Keratinocyte (primary cell): ENCODE results near the gene UBE2L5. TPM values are rescaled to one million over a fixed set of nuclear protein-coding genes. Genes with fewer than 3 reads are reported as not detected.

Experiments
- DNase-seq: peaks from one replicate; pipeline ENCODE4 v3.0.0-alpha.2; 2011; ENCODE audit warnings: low read depth, missing footprints, low spot score
- FAIRE-seq: peaks from 2 replicates; lab custom pipeline; 2011; peaks lifted over from hg19 to GRCh38; lab: Jason Lieb, UNC
- H2AFZ ChIP-seq: 2 replicates; pipeline ENCODE4 v1.6.0; 2012; ENCODE audit warnings: low read length, control low read depth, inconsistent platforms; ENCODE audit not compliant: control insufficient read depth
- H3K27ac ChIP-seq: 2 replicates; pipeline ENCODE4 v1.5.1; 2011; ENCODE audit warnings: low read length; ENCODE audit not compliant: control insufficient read depth, insufficient read depth
- H3K27me3 ChIP-seq: 3 replicates; pipeline ENCODE4 v1.6.0; 2011; ENCODE audit warnings: low read length; ENCODE audit not compliant: control insufficient read depth, insufficient read depth; ENCODE audit errors: extremely low read depth
- H3K36me3 ChIP-seq, 2 experiments: 2 replicates in 1 of 2; 3 replicates in 1 of 2; pipeline ENCODE4 v1.5.1; 2011; ENCODE audit warnings: low read length in 2 of 2, mild to moderate bottlenecking in 1 of 2; ENCODE audit not compliant: control insufficient read depth in 2 of 2, insufficient read depth in 2 of 2; ENCODE audit errors: extremely low read depth in 1 of 2
- H3K4me1 ChIP-seq: 3 replicates; pipeline ENCODE4 v1.5.1; 2011; ENCODE audit warnings: low read length; ENCODE audit not compliant: control insufficient read depth, insufficient read depth; ENCODE audit errors: extremely low read depth
- H3K4me2 ChIP-seq: 3 replicates; pipeline ENCODE4 v1.6.0; 2011; ENCODE audit warnings: low read depth, low read length; ENCODE audit not compliant: control insufficient read depth, insufficient read depth; ENCODE audit errors: extremely low read depth
- H3K4me3 ChIP-seq, 3 experiments: fragments of 200-600 bp in 1 of 3; sonication (generic) in 1 of 3; 2 replicates in 2 of 3; 3 replicates in 1 of 3; pipeline ENCODE4 v1.5.1; 2011 to 2016; ENCODE audit warnings: low read length in 3 of 3, mild to moderate bottlenecking in 3 of 3, control low read depth in 2 of 3, inconsistent platforms in 1 of 3, low read depth in 1 of 3, mixed read lengths in 1 of 3, mixed run types in 1 of 3, moderate library complexity in 1 of 3; ENCODE audit not compliant: control insufficient read depth in 2 of 3, insufficient read depth in 2 of 3; ENCODE audit errors: extremely low read depth in 1 of 3
- H3K79me2 ChIP-seq: 2 replicates; pipeline ENCODE4 v1.6.0; 2012; ENCODE audit warnings: low read length; ENCODE audit not compliant: control insufficient read depth, insufficient read depth
- H3K9ac ChIP-seq: 3 replicates; pipeline ENCODE4 v1.6.0; 2011; ENCODE audit warnings: low read length; ENCODE audit not compliant: control insufficient read depth, insufficient read depth; ENCODE audit errors: extremely low read depth
- H3K9me1 ChIP-seq: 3 replicates; pipeline ENCODE4 v1.6.0; 2011; ENCODE audit warnings: low read length; ENCODE audit not compliant: control insufficient read depth, insufficient read depth; ENCODE audit errors: extremely low read depth
- H3K9me3 ChIP-seq: 2 replicates; pipeline ENCODE4 v1.5.1; 2012; ENCODE audit warnings: low read depth, low read length; ENCODE audit not compliant: control insufficient read depth
- H4K20me1 ChIP-seq: 3 replicates; pipeline ENCODE4 v1.6.0; 2011; ENCODE audit warnings: low read length; ENCODE audit not compliant: control insufficient read depth, insufficient read depth; ENCODE audit errors: extremely low read depth
- EZH2 ChIP-seq: IDR thresholded peaks from one replicate; pipeline ENCODE4 v1.6.1; 2012; ENCODE audit warnings: inconsistent platforms, mild to moderate bottlenecking, low read length, moderate library complexity
- dilution Hi-C: fragments of 300-500 bp; cut with MboI; formaldehyde crosslinking; loops from one replicate; pipeline ENCODE4 v1.7.0; 2020; ENCODE audit warnings: low sequenced_read_pairs; ENCODE audit not compliant: extremely low pct_ligation_motif_present
- polyA plus RNA-seq, 5 experiments: library from polyadenylated mRNA; depleted of rRNA in 3 of 5; stranded (reverse) in 3 of 5; stranded (forward) in 1 of 5; unstranded in 1 of 5; fragments of >200 nt; gene quantifications; 1 replicate in 1 of 5; 2 replicates in 3 of 5; 3 replicates in 1 of 5; pipeline versions ENCODE4 v1.2.1 to v1.2.3, GENCODE V29; 2011 to 2012; ENCODE audit warnings: missing spikeins in 2 of 5, low read depth in 1 of 5, low replicate concordance in 1 of 5
- TF ChIP-seq, protein P1 (sequence below), 3 experiments: IDR thresholded peaks in 1 of 3; conservative IDR thresholded peaks in 1 of 3; optimal IDR thresholded peaks in 1 of 3; 2 replicates in 2 of 3; 3 replicates in 1 of 3; pipeline versions ENCODE3 to v1.5.1; 2011; ENCODE audit warnings: low read length in 3 of 3, mild to moderate bottlenecking in 3 of 3, moderate library complexity in 2 of 3, control low read depth in 1 of 3, inconsistent platforms in 1 of 3; ENCODE audit not compliant: insufficient read depth in 2 of 3; ENCODE audit errors: extremely low read depth in 1 of 3

Gene UBE2L5
- polyA plus RNA-seq, 1 donor (not counting 4 experiments of a cell fraction or from before 2014, with no cell fraction given) = 0.38 TPM

- Histone ChIP-seq H3K36me3 (no peaks in the 10 kb centered on the region), H3K4me1 (no peaks in the 10 kb centered on the region), H3K9me3 (no peaks in the 10 kb centered on the region), H4K20me1 (no peaks in the 10 kb centered on the region), H3K9me1 (no peaks in the 10 kb centered on the region), H2AFZ (no peak overlapping the region), H3K79me2 (no peaks in the 10 kb centered on the region), H3K4me3 (no peak overlapping the region), H3K9ac (no peak overlapping the region), H3K27ac (no peak overlapping the region), H3K4me2 (no peak overlapping the region), H3K27me3 (no peaks in the 10 kb centered on the region)
- dilution Hi-C loops = no loop called here
- FAIRE-seq (no peak), DNase-seq (no peak)
- TF ChIP-seq EZH2 = no peak
- TF ChIP-seq, protein P1, sequence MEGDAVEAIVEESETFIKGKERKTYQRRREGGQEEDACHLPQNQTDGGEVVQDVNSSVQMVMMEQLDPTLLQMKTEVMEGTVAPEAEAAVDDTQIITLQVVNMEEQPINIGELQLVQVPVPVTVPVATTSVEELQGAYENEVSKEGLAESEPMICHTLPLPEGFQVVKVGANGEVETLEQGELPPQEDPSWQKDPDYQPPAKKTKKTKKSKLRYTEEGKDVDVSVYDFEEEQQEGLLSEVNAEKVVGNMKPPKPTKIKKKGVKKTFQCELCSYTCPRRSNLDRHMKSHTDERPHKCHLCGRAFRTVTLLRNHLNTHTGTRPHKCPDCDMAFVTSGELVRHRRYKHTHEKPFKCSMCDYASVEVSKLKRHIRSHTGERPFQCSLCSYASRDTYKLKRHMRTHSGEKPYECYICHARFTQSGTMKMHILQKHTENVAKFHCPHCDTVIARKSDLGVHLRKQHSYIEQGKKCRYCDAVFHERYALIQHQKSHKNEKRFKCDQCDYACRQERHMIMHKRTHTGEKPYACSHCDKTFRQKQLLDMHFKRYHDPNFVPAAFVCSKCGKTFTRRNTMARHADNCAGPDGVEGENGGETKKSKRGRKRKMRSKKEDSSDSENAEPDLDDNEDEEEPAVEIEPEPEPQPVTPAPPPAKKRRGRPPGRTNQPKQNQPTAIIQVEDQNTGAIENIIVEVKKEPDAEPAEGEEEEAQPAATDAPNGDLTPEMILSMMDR (optimal IDR thresholded peaks at IDR 0.05 in 1 of 3, IDR thresholded peaks at IDR 0.05 in 1 of 3, conservative IDR thresholded peaks at IDR 0.05 in 1 of 3; ENCODE audit: extremely low read depth in 1 of 3, insufficient read depth in 2 of 3, low read length in 3 of 3) = no peak
These were observed 41.2 kb upstream of the UBE2L5 start for GRCh38 chr13:30381049-30381448.

GRCh38 chr13:30382836-30383525 is 39.3 kb upstream of the UBE2L5 start:
- FAIRE-seq (no peak), DNase-seq (no peak)
- H4K20me1 ChIP-seq = no peaks in the 10 kb centered on the region
- dilution Hi-C loops = no loop called here
- H3K36me3 ChIP-seq = no peaks in the 10 kb centered on the region
- H3K4me1 ChIP-seq = no peaks in the 10 kb centered on the region
- no peak overlapping the region for H3K4me3 ChIP-seq
- no peak overlapping the region for H3K27ac ChIP-seq
- no peaks in the 10 kb centered on the region for H3K27me3 ChIP-seq
- H3K9me1 ChIP-seq = no peaks in the 10 kb centered on the region
- no peak overlapping the region for H3K9ac ChIP-seq
- no peaks in the 10 kb centered on the region for H3K9me3 ChIP-seq
- no peak overlapping the region for H3K4me2 ChIP-seq
- no peak for TF ChIP-seq EZH2
- TF ChIP-seq, protein P1 (optimal IDR thresholded peaks at IDR 0.05 in 1 of 3, IDR thresholded peaks at IDR 0.05 in 1 of 3, conservative IDR thresholded peaks at IDR 0.05 in 1 of 3; ENCODE audit: extremely low read depth in 1 of 3, insufficient read depth in 2 of 3, low read length in 3 of 3) = no peak
- no peaks in the 10 kb centered on the region for H3K79me2 ChIP-seq
- H2AFZ ChIP-seq = peak overlapping the region; percentile 24
